K562 (cell line): ENCODE data around the gene DSCAM. TPM values are rescaled to one million over a fixed set of nuclear protein-coding genes. Genes with fewer than 3 reads are reported as not detected.

Experiments
- ATAC-seq: fragments of 200-7000 bp; cut with Tn5 transposase; 3 replicates; pipeline ENCODE4 v1.9.1; 2020; ENCODE audit warnings: moderate library complexity
- BruUV-seq: library from RNA; stranded (reverse); fragments of 400-500 nt; replicated peaks from 2 replicates; lab custom pipeline; 2021; lab: Mats Ljungman, UMichigan
- CTCF ChIA-PET: fragments of 300-600 bp; formaldehyde crosslinking; extraction: SDS; loops from one replicate; lab custom pipeline; 2021; ENCODE audit warnings: low intra/inter-chr PET ratio; lab: Yijun Ruan, JAX
- POLR2A ChIA-PET: fragments of 300-600, 350-650 bp; sonication (Branson Sonifier 250); formaldehyde crosslinking; extraction: SDS; loops from one replicate; lab custom pipeline; 2021; ENCODE audit warnings: antibody characterized with exemption, inconsistent platforms; lab: Yijun Ruan, JAX
- DNase-seq, 4 experiments: peaks; one replicate each; pipeline versions ENCODE4 v3.0.0 to v3.0.0-alpha.2; 2011 to 2018; ENCODE audit warnings: low spot score in 3 of 4, mixed read lengths in 3 of 4; ENCODE audit errors: extremely low read depth in 1 of 4
- FAIRE-seq: peaks from 2 replicates; lab custom pipeline; 2011; peaks lifted over from hg19 to GRCh38; lab: Jason Lieb, UNC
- H2AFZ ChIP-seq: 2 replicates; pipeline ENCODE4 v1.6.0; 2011; ENCODE audit warnings: low read depth, low read length, control low read depth, inconsistent platforms
- H3K27ac ChIP-seq: fragments of 200-600 bp; 3 replicates; pipeline ENCODE4 v1.8.0; 2011; ENCODE audit warnings: low read depth, mild to moderate bottlenecking, control low read depth, inconsistent platforms, low read length, moderate library complexity, mixed read lengths; ENCODE audit errors: extremely low read depth
- H3K27me3 ChIP-seq, 2 experiments: fragments of 300-600 bp in 1 of 2; 2 replicates in 1 of 2; 3 replicates in 1 of 2; pipeline versions ENCODE4 v1.6.0 to v1.8.0; 2011; ENCODE audit warnings: inconsistent platforms in 2 of 2, low read length in 2 of 2, mild to moderate bottlenecking in 1 of 2, mixed read lengths in 1 of 2, moderate library complexity in 1 of 2; ENCODE audit not compliant: control insufficient read depth in 2 of 2, insufficient read depth in 2 of 2
- H3K36me3 ChIP-seq: fragments of 300-600 bp; 3 replicates; pipeline ENCODE4 v1.8.0; 2011; ENCODE audit warnings: mild to moderate bottlenecking, low read length, inconsistent platforms; ENCODE audit not compliant: control insufficient read depth, insufficient read depth
- H3K4me1 ChIP-seq, 2 experiments: fragments of 200-600 bp in 1 of 2; replicated peaks in 1 of 2; 2 replicates in 1 of 2; 3 replicates in 1 of 2; pipeline versions ENCODE4 v1.5.1 to v1.8.0; 2011; ENCODE audit warnings: inconsistent platforms in 2 of 2, low read length in 2 of 2, mild to moderate bottlenecking in 1 of 2, mixed read lengths in 1 of 2, moderate library complexity in 1 of 2; ENCODE audit not compliant: control insufficient read depth in 2 of 2, insufficient read depth in 2 of 2
- H3K4me2 ChIP-seq: 2 replicates; pipeline ENCODE4 v1.6.1; 2011; ENCODE audit warnings: low read length, control low read depth, inconsistent platforms, mixed read lengths; ENCODE audit not compliant: insufficient read depth
- H3K4me3 ChIP-seq: fragments of 200-600 bp; sonication (generic), shearing (Covaris generic); 2 replicates; pipeline ENCODE4 v1.5.1; 2016; ENCODE audit warnings: control low read depth, inconsistent platforms
- H3K79me2 ChIP-seq: fragments of 200-600 bp; 3 replicates; pipeline ENCODE4 v1.8.0; 2011; ENCODE audit warnings: low read length, inconsistent platforms; ENCODE audit not compliant: control insufficient read depth, insufficient read depth
- H3K9ac ChIP-seq, 2 experiments: 2 replicates each; pipeline versions ENCODE4 v1.6.0 to v1.6.1; 2011; ENCODE audit warnings: low read depth in 2 of 2, low read length in 2 of 2, control low read depth in 1 of 2, inconsistent platforms in 1 of 2, mild to moderate bottlenecking in 1 of 2, mixed read lengths in 1 of 2; ENCODE audit not compliant: insufficient read depth in 1 of 2
- H3K9me1 ChIP-seq: one replicate; pipeline ENCODE4 v1.6.0; 2011; ENCODE audit warnings: inconsistent platforms, mild to moderate bottlenecking, low read length, moderate library complexity; ENCODE audit not compliant: control insufficient read depth, insufficient read depth
- H3K9me3 ChIP-seq: replicated peaks from 2 replicates; pipeline ENCODE4 v1.5.1; 2011; ENCODE audit warnings: low read depth, low read length, inconsistent platforms; ENCODE audit not compliant: control insufficient read depth, insufficient read depth
- H4K20me1 ChIP-seq: replicated peaks from 2 replicates; pipeline ENCODE4 v1.6.1; 2011; ENCODE audit warnings: low read length, inconsistent platforms, mixed read lengths; ENCODE audit not compliant: control insufficient read depth, insufficient read depth
- BCL6 ChIP-seq: fragments of 250-450 bp; sonication (Bioruptor Pico); IDR thresholded peaks from 2 replicates; pipeline ENCODE4 v1.4.0; 2020
- GMEB1 ChIP-seq: fragments of 250-450 bp; sonication (Bioruptor Pico); IDR thresholded peaks from 2 replicates; pipeline ENCODE4 v1.4.0; 2020; ENCODE audit warnings: mild to moderate bottlenecking
- MECOM ChIP-seq: fragments of 250-450 bp; sonication (Bioruptor Pico); IDR thresholded peaks from 2 replicates; pipeline ENCODE4 v1.8.0; 2022; ENCODE audit warnings: inconsistent platforms
- MYNN ChIP-seq, 2 experiments: sonication (generic); formaldehyde crosslinking in 1 of 2; IDR thresholded peaks; 2 replicates each; pipeline versions ENCODE4 v1.5.0 to v1.6.1; 2016 to 2020; ENCODE audit warnings: antibody characterized with exemption in 1 of 2, missing genetic modification reagents in 1 of 2
- NFE2L1 ChIP-seq: fragments of 450-650 bp; IDR thresholded peaks from 2 replicates; pipeline ENCODE4 v1.6.1; 2016; ENCODE audit warnings: missing genetic modification characterization, low read depth, mild to moderate bottlenecking, missing compliant biosample characterization, moderate library complexity, borderline replicate concordance
- RAD51 ChIP-seq: fragments of 450-650 bp; IDR thresholded peaks from 2 replicates; pipeline ENCODE4 v1.7.1; 2016; ENCODE audit warnings: low read depth, mild to moderate bottlenecking, borderline replicate concordance
- SMAD4 ChIP-seq: fragments of 250-450 bp; sonication (Bioruptor Pico); conservative IDR thresholded peaks from 2 replicates; pipeline ENCODE4 v1.8.0; 2021; ENCODE audit warnings: inconsistent platforms, mild to moderate bottlenecking, moderate library complexity
- SMARCE1 ChIP-seq: fragments of 450-650 bp; IDR thresholded peaks from 2 replicates; pipeline ENCODE4 v1.7.1; 2016; ENCODE audit warnings: mild to moderate bottlenecking
- ZBTB9 ChIP-seq: fragments of 450-650 bp; formaldehyde crosslinking; IDR thresholded peaks from 2 replicates; pipeline ENCODE4 v1.4.0; 2020; ENCODE audit warnings: mild to moderate bottlenecking, moderate library complexity
- ZNF232 ChIP-seq: sonication (generic); formaldehyde crosslinking; IDR thresholded peaks from 2 replicates; pipeline ENCODE4 v1.8.0; 2022; ENCODE audit warnings: mild to moderate bottlenecking, missing genetic modification reagents
- ZNF24 ChIP-seq: fragments of 450-650 bp; IDR thresholded peaks from 2 replicates; pipeline ENCODE4 v1.6.1; 2016
- WGBS: fragments of 100-300 bp; shearing (Covaris generic); methylation state at CpG from one replicate; pipeline ENCODE4 v1.1.6; 2016; ENCODE audit warnings: low coverage, mixed read lengths; ENCODE audit not compliant: insufficient coverage; ENCODE audit errors: missing lambda C conversion rate; 5-methylcytosine and 5-hydroxymethylcytosine counted together
- in situ Hi-C: fragments of 300-500 bp; cut with MboI; formaldehyde crosslinking; loops from 4 replicates; pipeline ENCODE4 v1.15.0; 2018; ENCODE audit warnings: inconsistent platforms, mixed read lengths
- intact Hi-C: fragments of 100-400 bp; cut with micrococcal nuclease; formaldehyde crosslinking; loops from 2 replicates; pipeline ENCODE4 v1.14.2; 2022
- polyA plus RNA-seq, 8 experiments: library from polyadenylated mRNA; depleted of rRNA in 4 of 8; stranded (reverse) in 5 of 8; unstranded in 3 of 8; fragments of >200 nt; fragmentation: Nextera tagmentation in 2 of 8; fragmentation: Illumina TruSeq in 1 of 8; extraction: Ambion mirVana in 2 of 8; extraction: Trizol in 1 of 8; gene quantifications; 2 replicates each; pipeline versions ENCODE4 v1.2.1 to v1.2.3, GENCODE V29; 2011 to 2014; ENCODE audit warnings: inconsistent platforms in 1 of 8, missing spikeins in 1 of 8
- total RNA-seq, 7 experiments: library from RNA; depleted of rRNA in 6 of 7; stranded (reverse); fragments of >200 nt in 6 of 7; fragmentation: Illumina TruSeq in 2 of 7; extraction: Trizol in 2 of 7; gene quantifications; 2 replicates each; pipeline versions ENCODE4 v1.2.1 to v1.2.3, GENCODE V29; 2011 to 2021; ENCODE audit warnings: low replicate concordance in 1 of 7

Gene DSCAM
- total and polyA plus RNA-seq, 9 of the 15 experiments (the other 6 are each of a cell fraction or from before 2014, with no cell fraction given), result not detected

GRCh38 chr21:40839521-40839920 lies 7.4 kb downstream of the DSCAM start:
- Histone ChIP-seq H3K36me3 (no peaks in the 10 kb centered on the region), H2AFZ (no peak overlapping the region), H4K20me1 (no peaks in the 10 kb centered on the region), H3K27me3 (no peaks in the 10 kb centered on the region), H3K9ac (no peak overlapping the region), H3K9me3 (0 out of 2 replicates have a peak, but pooled peaks cover 2% of the 10 kb centered on the region), H3K27ac (no peak overlapping the region), H3K4me1 (no peaks in the 10 kb centered on the region), H3K4me2 (no peak overlapping the region), H3K4me3 (no peak overlapping the region), H3K79me2 (no peaks in the 10 kb centered on the region)
- POLR2A ChIA-PET, result no interaction called here
- no TSS peak for BruUV-seq
- ATAC-seq, result no peak
- TF ChIP-seq GMEB1 (CRISPR knock-in tag) (no peak), MYNN (IDR thresholded peaks at IDR 0.05) (no peak), MYNN (CRISPR knock-in tag; IDR thresholded peaks at IDR 0.05) (no peak), SMAD4 (CRISPR knock-in tag) (no peak), MECOM (CRISPR knock-in tag) (no peak), ZBTB9 (no peak), ZNF232 (CRISPR knock-in tag) (no peak), BCL6 (CRISPR knock-in tag) (no peak), ZNF24 (no peak), SMARCE1 (no peak), RAD51 (no peak), NFE2L1 (tag) (no peak)
- TF ChIP-seq, all 486 proteins: peak for 0
- intact Hi-C loops, result no loop called here
- CTCF ChIA-PET, result no interaction called here
- WGBS, result 0% methylated on average over 2 of the region's 2 CpGs
- FAIRE-seq (no peak), DNase-seq (no peak)
- in situ Hi-C loops, result no loop called here
- no peaks in the 10 kb centered on the region for H3K9me1 ChIP-seq
